ENCODE measurements around the gene IFT57. TPM values are rescaled to one million over a fixed set of nuclear protein-coding genes. Genes with fewer than 3 reads are reported as not detected.

IFT57 gene
- total and polyA plus RNA-seq, 2 of the 8 experiments (the other 6 are each of a cell fraction or from before 2014, with no cell fraction given): 15.1 to 27.8 TPM

- no peak for TF ChIP-seq CTBP2 (IDR thresholded peaks at IDR 0.05; ENCODE audit: borderline replicate concordance, insufficient read depth, insufficient read length, low read length)
Measured at GRCh38 chr3:108180194-108180593, 42.0 kb downstream of the IFT57 start (continued).
